NCI-H2029 treated with DMSO at 0.1 percent for 48 hours (cell line): ENCODE measurements around the gene ZGRF1.
"Not testable (repeated sequence)": the region's sequence is repeated elsewhere in the genome, so short reads cannot be mapped to it uniquely, and the experiment has no call there.

Experiments
- DNase-seq: peaks from one replicate; lab custom pipeline; 2025; lab: John Stamatoyannopoulos, UW

ZGRF1 gene

GRCh38 chr4:112637552-112637866 is 800 bp upstream of the ZGRF1 start:
- no peak for DNase-seq

- peak; percentile 13 for DNase-seq
These were observed 3.1 kb downstream of the ZGRF1 start for GRCh38 chr4:112633477-112634235.

- DNase-seq: no peak
These were observed 10.5 kb downstream of the ZGRF1 start for GRCh38 chr4:112626228-112626627.

DNA sequence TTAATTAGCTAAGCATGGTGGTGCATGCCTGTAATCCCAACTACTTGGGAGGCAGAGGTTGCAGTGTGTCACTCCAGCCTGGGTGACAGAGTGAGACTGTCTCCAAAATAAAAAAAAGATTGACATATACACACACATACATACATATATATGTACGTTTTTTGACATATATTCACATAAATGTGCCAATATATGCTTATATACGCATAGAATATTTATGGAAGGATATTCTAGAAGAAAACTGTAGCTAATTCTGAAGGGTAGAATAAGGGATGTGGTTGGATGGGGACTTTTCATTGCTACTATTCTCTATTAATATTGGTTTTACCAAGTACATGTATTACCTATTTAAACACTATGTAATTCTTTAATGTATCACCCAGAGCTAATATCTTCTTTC is 19.7 kb downstream of the ZGRF1 start:
- no peak for DNase-seq

DNA sequence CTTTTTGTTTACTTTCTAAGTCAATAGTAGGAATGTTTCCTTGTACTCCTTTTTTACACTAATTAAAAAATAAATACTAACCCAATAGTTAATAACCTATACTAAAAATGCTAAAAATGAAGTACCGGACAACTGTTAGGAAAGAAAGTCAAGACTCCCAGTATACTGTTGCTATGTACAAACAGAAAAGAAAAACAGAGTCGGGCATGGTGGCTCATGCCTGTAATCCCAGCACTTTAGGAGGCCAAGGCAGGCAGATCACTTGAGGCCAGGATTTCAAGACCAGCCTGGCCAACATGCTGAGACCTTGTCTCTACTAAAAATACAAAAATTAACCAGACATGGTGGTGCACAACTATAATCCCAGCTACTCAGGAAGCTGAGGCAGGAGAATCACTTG is 23.9 kb downstream of the ZGRF1 start:
- not testable (repeated sequence) for DNase-seq

- peak; percentile 16 for DNase-seq
These were observed 32.1 kb downstream of the ZGRF1 start for GRCh38 chr4:112604589-112604988.

- DNase-seq: no peak
These were observed 41.7 kb downstream of the ZGRF1 start for GRCh38 chr4:112594993-112595392.

DNA sequence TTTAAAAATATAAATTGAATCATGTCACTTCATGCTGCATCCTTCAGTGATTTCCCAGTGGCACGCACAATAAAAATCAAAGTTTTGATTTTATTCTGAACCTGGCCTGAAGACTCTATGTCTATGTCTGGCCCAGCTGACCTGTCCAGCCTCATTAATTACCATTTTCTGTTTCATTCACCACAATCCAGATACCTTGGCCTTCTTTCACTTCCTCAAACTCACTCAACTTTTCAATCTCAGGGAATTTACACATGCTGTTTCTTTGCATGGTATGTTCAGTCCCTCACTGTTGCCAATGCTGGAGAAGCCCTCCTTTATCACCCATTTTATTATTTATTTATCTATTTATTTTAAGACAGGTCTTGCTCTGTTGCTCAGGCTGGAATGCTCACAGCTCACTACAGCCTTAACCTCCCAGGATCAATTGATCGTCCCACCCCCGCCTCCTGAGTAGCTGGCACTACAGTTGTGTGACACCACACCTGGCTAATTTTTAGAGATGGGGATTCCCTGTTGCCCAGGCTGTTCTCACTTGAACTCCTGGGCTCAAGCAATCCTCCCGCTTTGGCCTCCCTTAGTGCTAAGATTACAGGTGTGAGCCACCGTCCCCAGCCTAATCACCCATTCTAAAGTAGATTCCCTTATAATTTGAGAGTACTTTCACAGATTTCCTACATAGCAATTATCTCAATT is 43.1 kb downstream of the ZGRF1 start:
- DNase-seq: no peak

GRCh38 chr4:112592717-112593116 is 44.0 kb downstream of the ZGRF1 start:
- DNase-seq: no peak

DNA sequence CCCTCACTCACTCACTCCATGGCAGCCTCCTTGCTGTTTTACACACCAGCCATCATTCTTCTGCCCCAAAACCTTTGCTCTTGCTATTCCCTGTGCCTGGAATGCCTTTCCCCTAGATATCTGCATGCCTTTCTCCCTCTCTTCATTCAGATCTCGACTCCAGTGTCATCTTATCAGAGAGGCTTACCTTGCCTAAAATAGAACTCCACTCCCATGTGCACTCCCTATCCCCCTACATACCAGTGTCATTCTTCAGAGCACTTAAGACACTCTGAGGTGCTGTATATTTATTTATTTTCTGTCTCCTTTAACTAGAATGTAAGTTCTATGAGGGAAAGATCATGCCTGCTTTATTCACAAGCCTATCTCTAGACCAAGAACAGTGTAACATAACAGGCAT is 45.1 kb downstream of the ZGRF1 start:
- no peak for DNase-seq

DNA sequence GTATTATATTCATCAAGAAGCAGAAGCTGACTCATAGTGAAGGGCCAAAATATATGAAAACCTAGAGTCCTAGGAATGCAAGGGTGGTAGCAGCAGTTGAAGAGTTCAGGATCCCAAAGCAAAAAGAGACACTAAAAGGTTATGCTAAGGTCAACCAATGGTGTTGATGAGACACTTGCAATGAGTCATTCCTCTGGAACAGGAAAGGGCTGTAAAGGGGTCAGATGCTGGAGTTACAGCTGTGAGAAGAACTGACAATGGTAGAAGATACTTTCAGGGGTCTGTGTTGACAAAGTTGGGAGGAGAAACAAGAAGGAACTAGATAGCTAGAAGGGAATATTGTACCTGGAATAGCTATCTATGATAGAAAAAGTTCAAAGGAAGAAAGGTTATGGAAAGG is 47.5 kb downstream of the ZGRF1 start:
- DNase-seq: no peak

GRCh38 chr4:112585977-112586736 is 50.6 kb downstream of the ZGRF1 start:
- DNase-seq: no peak

DNA sequence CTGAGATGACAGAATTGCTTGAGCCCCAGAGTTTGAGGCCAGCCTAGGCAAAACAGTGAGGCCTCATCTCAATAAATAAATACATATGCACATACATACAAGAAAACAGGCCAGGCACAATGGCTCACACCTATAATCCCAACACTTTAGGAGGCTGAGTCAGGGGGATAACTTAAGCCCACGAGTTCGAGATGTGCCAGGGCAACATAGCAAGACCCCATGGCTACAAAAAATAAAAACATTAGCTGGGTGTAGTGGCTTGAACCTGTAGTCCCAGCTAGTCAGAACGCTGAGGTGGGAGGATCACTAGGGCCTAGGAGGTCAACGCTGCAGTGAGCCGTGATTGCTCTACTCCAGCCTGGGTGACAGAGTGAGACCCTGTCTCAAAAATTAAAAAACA is 69.2 kb downstream of the ZGRF1 start:
- no peak for DNase-seq

DNA sequence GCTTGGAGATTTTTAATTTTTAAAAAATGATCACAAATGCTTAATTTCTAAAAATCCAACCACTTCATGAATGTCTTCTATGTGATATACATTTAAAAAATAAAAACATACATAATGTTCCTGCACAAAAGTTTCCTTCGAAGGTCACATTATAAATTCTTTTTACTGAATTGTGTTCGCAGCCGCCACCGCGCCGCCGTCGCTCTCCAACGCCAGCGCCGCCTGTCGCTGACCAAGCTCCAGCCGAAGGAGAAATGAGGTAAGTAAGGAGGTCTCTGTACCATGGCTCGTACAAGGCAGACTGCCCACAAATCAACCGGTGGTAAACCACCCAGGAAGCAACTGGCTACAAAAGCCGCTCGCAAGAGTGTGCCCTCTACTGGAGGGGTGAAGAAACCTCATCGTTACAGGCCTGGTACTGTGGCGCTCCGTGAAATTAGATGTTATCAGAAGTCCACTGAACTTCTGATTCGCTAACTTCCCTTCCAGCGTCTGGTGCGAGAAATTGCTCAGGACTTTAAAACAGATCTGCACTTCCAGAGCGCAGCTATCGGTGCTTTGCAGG is 71.9 kb downstream of the ZGRF1 start:
- no peak for DNase-seq

GRCh38 chr4:112563431-112564200 is 73.1 kb downstream of the ZGRF1 start:
- DNase-seq: no peak

- DNase-seq: no peak
These were observed 74.3 kb downstream of the ZGRF1 start for GRCh38 chr4:112562254-112562879.

DNA sequence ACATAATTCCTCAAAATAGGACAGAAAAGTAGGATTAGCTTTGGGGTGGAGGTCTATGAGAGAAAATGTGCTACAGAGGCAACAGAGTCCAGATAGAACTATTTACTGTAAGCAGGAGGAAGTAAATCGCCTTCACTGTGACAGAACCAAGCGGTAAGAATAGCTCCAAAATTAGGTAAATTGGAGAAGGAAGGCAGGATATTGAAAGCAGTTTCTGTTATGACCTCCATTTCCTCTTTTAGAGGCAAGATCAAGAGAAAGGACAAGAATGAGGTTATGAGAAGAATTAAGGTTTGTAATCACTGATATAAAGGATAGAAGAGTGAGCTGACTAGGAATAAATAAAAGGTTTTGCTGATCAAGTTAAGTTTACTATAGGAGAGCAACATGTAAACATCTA is 76.6 kb downstream of the ZGRF1 start:
- no peak for DNase-seq

DNA sequence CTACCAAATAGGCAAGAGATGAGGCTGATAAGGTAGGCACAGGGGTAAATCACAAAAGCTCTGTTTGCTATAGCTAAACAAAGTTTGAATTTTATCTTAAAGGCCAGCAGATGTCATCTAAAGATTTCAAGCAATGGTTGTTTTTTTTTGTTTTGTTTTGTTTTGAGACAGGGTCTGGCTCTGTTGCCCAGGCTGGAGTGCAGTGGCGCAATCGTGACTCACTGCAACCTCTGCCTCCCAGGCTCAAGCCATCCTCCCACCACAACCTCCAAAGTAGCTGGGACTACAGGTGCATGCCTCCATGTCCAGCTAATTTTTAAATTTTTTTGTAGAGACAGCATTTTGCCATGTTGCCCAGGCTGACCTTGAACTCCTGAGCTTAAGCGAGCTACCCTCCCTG is 77.7 kb downstream of the ZGRF1 start:
- DNase-seq: no peak

DNA sequence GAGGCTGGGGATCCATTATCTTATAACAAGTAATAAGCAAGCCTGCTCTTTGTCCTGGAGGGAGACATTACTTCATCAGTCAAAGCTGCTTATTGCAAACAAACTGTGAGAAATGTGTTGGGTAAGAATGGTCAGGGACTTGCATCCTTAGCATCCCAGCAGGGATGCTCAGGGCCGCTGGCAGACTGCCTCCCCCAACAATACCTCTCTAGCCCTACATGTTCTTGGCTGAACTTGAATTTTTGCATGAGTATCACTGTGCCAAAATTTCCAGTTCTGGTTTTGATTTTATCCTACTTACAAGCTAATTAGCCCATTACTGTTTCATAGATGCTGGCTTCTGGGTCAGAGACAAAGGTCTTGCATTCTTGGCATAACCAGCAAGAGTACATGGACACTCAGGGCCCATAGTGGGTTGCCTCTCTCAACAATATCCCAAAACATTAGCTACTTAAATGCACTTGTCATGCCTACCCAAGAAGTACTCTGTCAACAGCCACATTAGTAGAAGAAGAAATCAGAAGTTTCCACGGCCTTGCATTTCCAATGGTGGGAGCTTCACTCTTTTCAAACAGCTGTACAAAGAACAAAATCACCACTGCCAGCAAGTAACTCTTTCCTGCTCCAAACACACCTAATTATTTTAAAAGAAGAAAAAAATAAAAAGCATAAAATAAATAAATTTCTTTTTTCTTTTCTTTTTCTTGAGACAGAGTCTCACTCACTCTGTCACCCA is 78.9 kb downstream of the ZGRF1 start:
- no peak for DNase-seq

DNA sequence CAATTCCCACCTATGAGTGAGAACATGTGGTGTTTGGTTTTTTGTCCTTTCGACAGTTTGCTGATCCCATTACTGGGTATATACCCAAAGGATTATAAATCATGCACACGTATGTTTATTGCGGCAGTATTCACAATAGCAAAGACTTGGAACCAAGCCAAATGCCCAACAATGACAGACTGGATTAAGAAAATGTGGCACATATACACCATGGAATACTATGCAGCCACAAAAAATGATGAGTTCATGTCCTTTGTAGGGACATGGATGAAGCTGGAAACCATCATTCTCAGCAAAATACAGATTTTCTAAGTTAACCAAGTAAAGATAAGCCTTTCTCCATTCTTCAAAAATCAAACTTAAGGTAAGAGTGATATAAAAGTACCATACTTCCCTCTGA is 82.4 kb downstream of the ZGRF1 start:
- DNase-seq: not testable (repeated sequence)

DNA sequence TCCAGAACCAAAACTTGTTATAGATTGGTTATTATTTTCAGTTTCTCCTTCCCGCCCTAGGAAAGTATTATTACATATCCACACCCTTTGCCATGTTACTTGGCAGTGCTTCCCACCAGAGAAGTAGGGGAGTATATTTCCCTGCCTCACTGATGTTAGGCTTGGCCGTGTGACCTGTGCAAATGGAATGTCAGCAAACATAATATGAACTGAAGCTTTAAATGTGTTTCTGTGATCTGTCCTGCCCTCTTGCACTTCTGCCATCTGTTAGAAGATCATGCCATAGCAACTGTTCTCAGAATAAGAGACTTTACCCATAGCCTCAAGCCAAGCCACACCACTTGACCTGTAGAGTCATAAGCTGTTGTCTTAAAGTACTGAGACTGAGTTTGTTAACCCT is 84.0 kb downstream of the ZGRF1 start:
- DNase-seq: no peak
